HEK293 (cell line): ENCODE results near the gene MKRN1.
A peak's percentile ranks its signal among the peaks of the same experiment; 100 is the strongest.

Experiments used
- CTCF ChIA-PET: fragments of 350-600 bp; formaldehyde crosslinking; extraction: SDS; loops from one replicate; lab custom pipeline; 2021; ENCODE audit warnings: antibody characterized with exemption; lab: Yijun Ruan, JAX
- POLR2A ChIA-PET: fragments of 300-600 bp; formaldehyde crosslinking; extraction: SDS; loops from one replicate; lab custom pipeline; 2020; ENCODE audit warnings: antibody characterized with exemption, inconsistent platforms; lab: Yijun Ruan, JAX
- H3K27ac ChIP-seq: fragments of 200-500 bp; sonication (Bioruptor generic); 2 replicates; pipeline ENCODE4 v1.5.1; 2014; ENCODE audit warnings: low read depth, low read length, control low read depth, inconsistent platforms; ENCODE audit errors: extremely low read depth
- H3K36me3 ChIP-seq, 2 experiments: fragments of 200-500 bp in 1 of 2; sonication (Bioruptor generic) in 1 of 2; 1 replicate in 1 of 2; 2 replicates in 1 of 2; pipeline ENCODE4 v1.5.1; 2014 to 2017; ENCODE audit warnings: inconsistent platforms in 2 of 2, low read length in 2 of 2; ENCODE audit not compliant: control insufficient read depth in 2 of 2, insufficient read depth in 1 of 2
- H3K4me1 ChIP-seq: fragments of 200-500 bp; sonication (Bioruptor generic); 2 replicates; pipeline ENCODE4 v1.5.1; 2014; ENCODE audit warnings: mild to moderate bottlenecking, low read length, inconsistent platforms; ENCODE audit not compliant: control insufficient read depth, insufficient read depth
- H3K4me3 ChIP-seq: 2 replicates; pipeline ENCODE4 v1.5.1; 2011; ENCODE audit warnings: low read depth, mild to moderate bottlenecking, control low read depth, low read length, moderate library complexity
- H3K9me3 ChIP-seq: fragments of 200-500 bp; sonication (Bioruptor generic); 2 replicates; pipeline ENCODE4 v1.5.1; 2014; ENCODE audit warnings: low read depth, low read length, inconsistent platforms; ENCODE audit not compliant: control insufficient read depth, insufficient read depth
- HIC1 ChIP-seq: fragments of 450-650 bp; formaldehyde crosslinking; IDR thresholded peaks from 2 replicates; pipeline ENCODE4 v1.5.1; 2016; ENCODE audit warnings: missing biosample characterization, missing genetic modification characterization
- KLF10 ChIP-seq: fragments of 450-650 bp; IDR thresholded peaks from 2 replicates; pipeline ENCODE4 v1.5.1; 2018; ENCODE audit warnings: missing biosample characterization, mild to moderate bottlenecking, missing genetic modification characterization
- KLF8 ChIP-seq: fragments of 450-650 bp; formaldehyde crosslinking; IDR thresholded peaks from 2 replicates; pipeline ENCODE4 v1.5.1; 2016; ENCODE audit warnings: missing biosample characterization, missing genetic modification characterization
- WT1 ChIP-seq: fragments of 450-650 bp; formaldehyde crosslinking; IDR thresholded peaks from 2 replicates; pipeline ENCODE4 v1.5.1; 2016; ENCODE audit warnings: missing biosample characterization, missing genetic modification characterization
- ZNF121 ChIP-seq: fragments of 450-650 bp; formaldehyde crosslinking; IDR thresholded peaks from 2 replicates; pipeline ENCODE4 v1.5.1; 2016; ENCODE audit warnings: missing biosample characterization, missing genetic modification characterization
- ZNF23 ChIP-seq: fragments of 450-650 bp; formaldehyde crosslinking; IDR thresholded peaks from 2 replicates; pipeline ENCODE4 v1.5.1; 2016; ENCODE audit warnings: missing biosample characterization, missing genetic modification characterization, borderline replicate concordance
- ZNF266 ChIP-seq: fragments of 450-650 bp; formaldehyde crosslinking; IDR thresholded peaks from 2 replicates; pipeline ENCODE4 v1.5.1; 2016; ENCODE audit warnings: missing biosample characterization, missing genetic modification characterization, low read depth
- ZNF391 ChIP-seq: fragments of 450-650 bp; formaldehyde crosslinking; IDR thresholded peaks from 2 replicates; pipeline ENCODE4 v1.5.1; 2016; ENCODE audit warnings: low read depth, missing biosample characterization, missing genetic modification characterization, borderline replicate concordance
- ZNF423 ChIP-seq: fragments of 450-650 bp; formaldehyde crosslinking; IDR thresholded peaks from 2 replicates; pipeline ENCODE4 v1.5.1; 2016; ENCODE audit warnings: missing biosample characterization, missing genetic modification characterization
- ZNF488 ChIP-seq: fragments of 450-650 bp; formaldehyde crosslinking; IDR thresholded peaks from 2 replicates; pipeline ENCODE4 v1.5.1; 2016; ENCODE audit warnings: missing biosample characterization, missing genetic modification characterization
- ZNF623 ChIP-seq: fragments of 450-650 bp; formaldehyde crosslinking; IDR thresholded peaks from 2 replicates; pipeline ENCODE4 v1.5.1; 2016; ENCODE audit warnings: missing biosample characterization, missing genetic modification characterization
- ZNF664 ChIP-seq: fragments of 450-650 bp; formaldehyde crosslinking; IDR thresholded peaks from 2 replicates; pipeline ENCODE4 v1.5.1; 2016; ENCODE audit warnings: missing biosample characterization, missing genetic modification characterization
- ZNF670 ChIP-seq: fragments of 450-650 bp; formaldehyde crosslinking; IDR thresholded peaks from 2 replicates; pipeline ENCODE4 v1.5.1; 2016; ENCODE audit warnings: missing biosample characterization, missing genetic modification characterization, low read depth
- ZNF707 ChIP-seq: fragments of 450-650 bp; formaldehyde crosslinking; IDR thresholded peaks from 2 replicates; pipeline ENCODE4 v1.5.1; 2016; ENCODE audit warnings: missing biosample characterization, missing genetic modification characterization
- ZNF747 ChIP-seq: fragments of 450-650 bp; formaldehyde crosslinking; IDR thresholded peaks from 2 replicates; pipeline ENCODE4 v1.5.1; 2016; ENCODE audit warnings: missing biosample characterization, missing genetic modification characterization
- ZNF792 ChIP-seq: fragments of 450-650 bp; formaldehyde crosslinking; IDR thresholded peaks from 2 replicates; pipeline ENCODE4 v1.5.1; 2016; ENCODE audit warnings: missing biosample characterization, missing genetic modification characterization

Gene MKRN1

GRCh38 chr7:140440593-140440992, 38.7 kb downstream of the MKRN1 start:
- CTCF ChIA-PET, result interaction anchor here (0.6 kb wide), 1 partner anchor 9 kb away, joined by 7 read pairs; no protein-coding TSS in a partner anchor
- POLR2A ChIA-PET, result interaction anchor here (0.6 to 0.9 kb wide), 3 partner anchors 27 to 263 kb away, joined by 3 to 5 read pairs (median 4); no protein-coding TSS in a partner anchor
- no peak overlapping the region for H3K27ac ChIP-seq
- H3K9me3 ChIP-seq, result no peaks in the 10 kb centered on the region
- no peaks in the 10 kb centered on the region for H3K4me1 ChIP-seq
- H3K36me3 ChIP-seq, result no peaks in the 10 kb centered on the region
- no peak for TF ChIP-seq HIC1
- no peak overlapping the region for H3K4me3 ChIP-seq

- Histone ChIP-seq H3K4me1 (no peaks in the 10 kb centered on the region), H3K27ac (no peak overlapping the region), H3K4me3 (no peak overlapping the region)
- ChIA-PET POLR2A (interaction anchor here (0.6 kb wide), 2 partner anchors 428 to 1109 kb away, joined by 3 to 4 read pairs; no protein-coding TSS in a partner anchor), CTCF (interaction anchor here (0.6 to 1.0 kb wide), 2 partner anchors 19 to 37 kb away, joined by 3 to 7 read pairs; no protein-coding TSS in a partner anchor)
- TF ChIP-seq ZNF121 (tag by site-specific recombination) (no peak), ZNF623 (tag by site-specific recombination) (no peak), ZNF664 (tag by site-specific recombination) (peak; percentile 41; the same call in 1 of the 2 replicates), ZNF747 (tag by site-specific recombination) (no peak)
- TF ChIP-seq, all 188 proteins: peak for 1
- no peaks in the 10 kb centered on the region for H3K36me3 ChIP-seq
- H3K9me3 ChIP-seq, result no peaks in the 10 kb centered on the region
These were observed 39.9 kb downstream of the MKRN1 start for GRCh38 chr7:140439359-140439758.

- Histone ChIP-seq H3K36me3 (no peaks in the 10 kb centered on the region), H3K27ac (no peak overlapping the region), H3K4me1 (no peaks in the 10 kb centered on the region), H3K4me3 (no peak overlapping the region), H3K9me3 (no peaks in the 10 kb centered on the region)
- POLR2A ChIA-PET, result no interaction called here
- no peak for TF ChIP-seq KLF8 (tag by site-specific recombination)
- CTCF ChIA-PET, result interaction anchor here (0.7 kb wide), 1 partner anchor 9 kb away, joined by 3 read pairs; no protein-coding TSS in a partner anchor
These were observed 43.9 kb downstream of the MKRN1 start for GRCh38 chr7:140435252-140435895.

GRCh38 chr7:140433396-140433795, 45.9 kb downstream of the MKRN1 start:
- POLR2A ChIA-PET, result interaction anchor here (0.6 kb wide), 1 partner anchor 10 kb away, joined by 5 read pairs; no protein-coding TSS in a partner anchor
- TF ChIP-seq ZNF792 (tag by site-specific recombination) (no peak), ZNF488 (tag by site-specific recombination) (no peak)
- TF ChIP-seq, all 188 proteins: peak for 0
- CTCF ChIA-PET, result interaction anchor here (0.6 to 1.2 kb wide), 2 partner anchors 10 kb away, joined by 3 read pairs; no protein-coding TSS in a partner anchor

GRCh38 chr7:140426130-140426529, 53.2 kb downstream of the MKRN1 start:
- no peaks in the 10 kb centered on the region for H3K4me1 ChIP-seq
- POLR2A ChIA-PET, result no interaction called here
- H3K36me3 ChIP-seq, result no peaks in the 10 kb centered on the region
- no peak overlapping the region for H3K27ac ChIP-seq
- TF ChIP-seq ZNF707 (tag by site-specific recombination) (no peak), ZNF670 (tag by site-specific recombination) (no peak), ZNF23 (tag by site-specific recombination) (no peak), ZNF423 (tag by site-specific recombination) (no peak), ZNF266 (no peak), KLF10 (tag by site-specific recombination) (no peak), HIC1 (no peak), ZNF391 (tag by site-specific recombination) (no peak), WT1 (no peak)
- TF ChIP-seq, all 188 proteins: peak for 0
- H3K9me3 ChIP-seq, result no peaks in the 10 kb centered on the region
- CTCF ChIA-PET, result interaction anchor here (0.7 kb wide), 1 partner anchor 86 kb away, joined by 3 read pairs; no protein-coding TSS in a partner anchor
- no peak overlapping the region for H3K4me3 ChIP-seq

More at GRCh38 chr7:140433396-140433795, 45.9 kb downstream of the MKRN1 start:
- H3K4me1 ChIP-seq, result no peaks in the 10 kb centered on the region
- no peak overlapping the region for H3K27ac ChIP-seq
- H3K9me3 ChIP-seq, result no peaks in the 10 kb centered on the region
- no peaks in the 10 kb centered on the region for H3K36me3 ChIP-seq
- no peak overlapping the region for H3K4me3 ChIP-seq
